ENCODE data around the gene SLC16A5.
"Not testable (repeated sequence)": the region's sequence is repeated elsewhere in the genome, so short reads cannot be mapped to it uniquely, and the experiment has no call there.

SLC16A5 gene

GRCh38 chr17:75133607-75134347 is 46.0 kb downstream of the SLC16A5 start:
- not testable (repeated sequence) for DNase-seq (ENCODE audit: low read depth)

GRCh38 chr17:75135452-75135851 is 47.7 kb downstream of the SLC16A5 start:
- no peak for DNase-seq (ENCODE audit: low read depth)

- no peak for DNase-seq (ENCODE audit: low read depth)
These were observed 48.2 kb downstream of the SLC16A5 start for GRCh38 chr17:75135946-75136345.

- not testable (repeated sequence) for DNase-seq (ENCODE audit: low read depth)
These were observed 50.0 kb downstream of the SLC16A5 start for GRCh38 chr17:75137762-75138161.

GRCh38 chr17:75138519-75138918 is 50.8 kb downstream of the SLC16A5 start:
- no peak for DNase-seq (ENCODE audit: low read depth)

- no peak for DNase-seq (ENCODE audit: low read depth)
These were observed 54.6 kb downstream of the SLC16A5 start for GRCh38 chr17:75142236-75142971.

- DNase-seq (ENCODE audit: low read depth): no peak
These were observed 57.2 kb downstream of the SLC16A5 start for GRCh38 chr17:75144816-75145512.

GRCh38 chr17:75146592-75146991 is 58.8 kb downstream of the SLC16A5 start:
- DNase-seq (ENCODE audit: low read depth): no peak

GRCh38 chr17:75147878-75148546 is 60.3 kb downstream of the SLC16A5 start:
- DNase-seq (ENCODE audit: low read depth): no peak

- DNase-seq (ENCODE audit: low read depth): no peak
These were observed 64.2 kb downstream of the SLC16A5 start for GRCh38 chr17:75151930-75152329.

GRCh38 chr17:75152523-75152921 is 64.8 kb downstream of the SLC16A5 start:
- no peak for DNase-seq (ENCODE audit: low read depth)

GRCh38 chr17:75152922-75153779 is 65.4 kb downstream of the SLC16A5 start:
- no peak for DNase-seq (ENCODE audit: low read depth)

GRCh38 chr17:75153780-75154194 is 66.0 kb downstream of the SLC16A5 start:
- DNase-seq (ENCODE audit: low read depth): no peak

- peak; percentile 94 for DNase-seq (ENCODE audit: low read depth)
These were observed 66.7 kb downstream of the SLC16A5 start, which contains the start of gene JPT1 for GRCh38 chr17:75154195-75155106. TSS of gene JPT1 (minus strand) at chr17:75154512. CDS start at chr17:75154397, 115 bp downstream.

- no peak for DNase-seq (ENCODE audit: low read depth)
These were observed 67.4 kb downstream of the SLC16A5 start for GRCh38 chr17:75155191-75155601.
